Nephron (organoid): ENCODE data around the gene PLA2G4D.

Source experiments
- H3K27ac Mint-ChIP-seq, 3 experiments: 2 replicates each; pipeline ENCODE4 v1.8.0; 2020; ENCODE audit warnings: mixed read lengths in 3 of 3, mild to moderate bottlenecking in 2 of 3, moderate library complexity in 1 of 3
- H3K27me3 Mint-ChIP-seq: 2 replicates; pipeline ENCODE4 v1.8.0; 2021; ENCODE audit warnings: low read depth, mild to moderate bottlenecking, moderate library complexity, mixed read lengths
- H3K36me3 Mint-ChIP-seq: 2 replicates; pipeline ENCODE4 v1.8.0; 2020; ENCODE audit warnings: low read depth, mixed read lengths
- H3K4me1 Mint-ChIP-seq: 2 replicates; pipeline ENCODE4 v1.8.0; 2020; ENCODE audit warnings: mixed read lengths
- H3K4me3 Mint-ChIP-seq, 3 experiments: 2 replicates each; pipeline ENCODE4 v1.8.0; 2020; ENCODE audit warnings: mild to moderate bottlenecking in 3 of 3, mixed read lengths in 3 of 3, moderate library complexity in 2 of 3
- H3K9me3 Mint-ChIP-seq: 2 replicates; pipeline ENCODE4 v1.8.0; 2020; ENCODE audit warnings: mixed read lengths
- CTCF ChIP-seq, 3 experiments: fragments of 200-600 bp; sonication (generic); IDR thresholded peaks; one replicate each; pipeline ENCODE4 v1.5.0; 2021; ENCODE audit warnings: antibody characterized with exemption in 3 of 3; ENCODE audit not compliant: unreplicated experiment in 3 of 3

The PLA2G4D gene

GRCh38 chr15:42036112-42036905 lies 58.1 kb downstream of the PLA2G4D start:
- no peaks in the 10 kb centered on the region for H3K27me3 Mint-ChIP-seq
- no peak overlapping the region for H3K27ac Mint-ChIP-seq
- H3K9me3 Mint-ChIP-seq: no peaks in the 10 kb centered on the region
- no peak for TF ChIP-seq CTCF (IDR thresholded peaks at IDR 0.05; ENCODE audit: unreplicated experiment in 3 of 3)
- no peaks in the 10 kb centered on the region for H3K4me1 Mint-ChIP-seq
- no peak overlapping the region for H3K4me3 Mint-ChIP-seq
- no peaks in the 10 kb centered on the region for H3K36me3 Mint-ChIP-seq

DNA sequence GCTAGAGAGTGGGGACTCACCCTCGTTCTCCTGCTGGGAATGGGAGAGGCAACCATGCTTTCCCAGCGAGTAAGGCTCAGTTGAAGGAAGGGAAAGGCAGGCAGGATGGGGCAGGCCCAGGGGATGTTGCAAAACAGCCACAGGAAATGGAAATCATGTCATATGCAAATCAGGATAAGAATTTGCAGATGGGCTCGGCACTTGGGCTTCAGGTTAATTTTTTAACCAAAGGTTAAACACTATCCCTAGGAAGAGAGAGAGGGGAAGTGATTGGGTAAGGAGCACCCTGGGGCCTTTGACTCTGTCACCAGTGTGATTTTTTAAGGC lies 59.0 kb downstream of the PLA2G4D start:
- H3K4me3 Mint-ChIP-seq: no peak overlapping the region

GRCh38 chr15:42034628-42035434 lies 59.5 kb downstream of the PLA2G4D start:
- Mint-ChIP-seq H3K4me3 (no peak overlapping the region), H3K4me1 (no peaks in the 10 kb centered on the region), H3K9me3 (no peaks in the 10 kb centered on the region), H3K27me3 (peaks cover 8% of the 10 kb centered on the region), H3K27ac (no peak overlapping the region), H3K36me3 (no peaks in the 10 kb centered on the region)
- TF ChIP-seq CTCF (IDR thresholded peaks at IDR 0.05; ENCODE audit: unreplicated experiment in 3 of 3): no peak

More for the DNA sequence above, 59.0 kb downstream of the PLA2G4D start:
- Mint-ChIP-seq H3K27ac (no peak overlapping the region), H3K27me3 (peaks cover 2% of the 10 kb centered on the region), H3K36me3 (no peaks in the 10 kb centered on the region), H3K4me1 (no peaks in the 10 kb centered on the region), H3K9me3 (no peaks in the 10 kb centered on the region)
- TF ChIP-seq CTCF (IDR thresholded peaks at IDR 0.05; ENCODE audit: unreplicated experiment in 3 of 3): no peak

DNA sequence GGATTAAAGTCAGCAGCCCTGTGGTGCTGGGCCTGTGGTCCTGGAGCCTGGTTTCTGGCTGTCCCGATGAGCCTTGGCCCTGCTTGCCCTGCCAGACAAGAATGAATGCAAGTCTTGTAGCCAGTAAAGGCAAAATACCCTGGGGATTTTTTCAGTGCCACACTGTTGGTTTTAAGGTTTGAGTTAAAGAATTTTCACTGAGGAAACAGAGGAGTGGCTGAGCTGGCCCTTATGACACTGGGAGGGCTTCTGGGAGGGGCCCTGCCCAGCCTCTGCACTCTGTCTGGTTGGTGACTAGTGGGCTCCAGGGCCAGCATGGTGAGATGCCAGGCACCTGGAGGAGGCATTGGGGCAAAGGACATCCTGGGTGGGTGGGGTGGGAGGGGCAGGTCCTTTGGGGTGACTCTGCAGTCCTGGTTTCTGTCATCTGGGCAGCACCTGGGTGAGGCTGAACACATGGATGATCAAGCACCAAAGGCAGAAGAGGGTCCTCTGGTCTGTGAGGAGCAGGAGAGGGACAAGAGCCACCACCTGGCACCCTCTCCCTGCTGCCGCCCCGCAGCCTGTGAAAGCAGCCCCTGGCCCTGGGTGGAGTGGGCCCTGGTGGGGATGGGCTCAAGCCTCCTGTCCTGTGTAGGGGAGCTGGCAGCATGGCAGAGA lies 61.0 kb downstream of the PLA2G4D start:
- H3K36me3 Mint-ChIP-seq: no peaks in the 10 kb centered on the region
- H3K27me3 Mint-ChIP-seq: peaks cover 9% of the 10 kb centered on the region
- H3K4me3 Mint-ChIP-seq: no peak overlapping the region
- H3K27ac Mint-ChIP-seq: no peak overlapping the region
- H3K4me1 Mint-ChIP-seq: no peaks in the 10 kb centered on the region
- no peak for TF ChIP-seq CTCF (IDR thresholded peaks at IDR 0.05; ENCODE audit: unreplicated experiment in 3 of 3)
- H3K9me3 Mint-ChIP-seq: no peaks in the 10 kb centered on the region

- no peak overlapping the region for H3K27ac Mint-ChIP-seq
- H3K27me3 Mint-ChIP-seq: peaks cover 9% of the 10 kb centered on the region
- no peak overlapping the region for H3K4me3 Mint-ChIP-seq
- TF ChIP-seq CTCF (IDR thresholded peaks at IDR 0.05; ENCODE audit: unreplicated experiment in 3 of 3): no peak
- H3K36me3 Mint-ChIP-seq: no peaks in the 10 kb centered on the region
- H3K9me3 Mint-ChIP-seq: no peaks in the 10 kb centered on the region
- no peaks in the 10 kb centered on the region for H3K4me1 Mint-ChIP-seq
Observed at GRCh38 chr15:42032376-42033213, 61.8 kb downstream of the PLA2G4D start.
